Ovary (tissue), 9 donors: Measurements from ENCODE around the gene GDPD4. TPM values are rescaled to one million over a fixed set of nuclear protein-coding genes. Genes with fewer than 3 reads are reported as not detected.

ENCODE experiments used
- DNase-seq, 5 donors: peaks; one replicate each; pipeline ENCODE4 v3.0.0-alpha.2; 2019 to 2020
- H3K27ac ChIP-seq, 2 donors: fragments of 200-600 bp; one replicate each; pipeline versions ENCODE4 v1.5.1 to v1.8.0; 2019 to 2022
- H3K27me3 ChIP-seq: fragments of 200-600 bp; one replicate; pipeline ENCODE4 v1.8.0; 2022
- H3K36me3 ChIP-seq: fragments of 200-600 bp; sonication (generic); one replicate; pipeline ENCODE4 v1.5.1; 2019
- H3K4me1 ChIP-seq: one replicate; pipeline ENCODE4 v1.8.1; 2013; ENCODE audit warnings: mild to moderate bottlenecking, moderate library complexity; ENCODE audit not compliant: insufficient read depth
- H3K4me3 ChIP-seq: fragments of 200-600 bp; sonication (generic); one replicate; pipeline ENCODE4 v1.5.1; 2017
- H3K9me3 ChIP-seq, 2 donors: fragments of 200-600 bp in 1 of 2; sonication (generic) in 1 of 2; one replicate each; pipeline versions ENCODE4 v1.5.1 to v1.8.1; 2013 to 2019; ENCODE audit warnings: mild to moderate bottlenecking in 1 of 2, moderate library complexity in 1 of 2
- CTCF ChIP-seq, 3 donors: fragments of 450-650 bp in 2 of 3; fragments of 200-600 bp in 1 of 3; IDR thresholded peaks; one replicate each; pipeline versions ENCODE4 v1.5.1 to v1.8.0; 2016 to 2022; ENCODE audit warnings: antibody characterized with exemption in 3 of 3, mild to moderate bottlenecking in 1 of 3
- EP300 ChIP-seq: sonication (generic); formaldehyde crosslinking; IDR thresholded peaks from one replicate; pipeline ENCODE4 v1.6.1; 2017; ENCODE audit warnings: antibody characterized with exemption
- POLR2A ChIP-seq: fragments of 450-650 bp; IDR thresholded peaks from one replicate; pipeline ENCODE4 v1.6.1; 2017; ENCODE audit warnings: antibody characterized with exemption, mild to moderate bottlenecking, moderate library complexity
- WGBS, 3 donors: extraction: QIAGEN DNeasy Blood & Tissue Kit in 1 of 3; methylation state at CpG; one replicate each; pipeline versions ENCODE4 v1.1.5 to v1.1.7; 2013 to 2017; 5-methylcytosine and 5-hydroxymethylcytosine counted together
- intact Hi-C, 4 donors: fragments of 100-400 bp; cut with DNase I; formaldehyde crosslinking; loops; one replicate each; pipeline versions ENCODE4 v1.11.0 to v1.15.1; 2022 to 2023
- polyA plus RNA-seq, 2 donors: library from polyadenylated mRNA; stranded (reverse); fragments of 200-250 nt in 1 of 2; fragments of 350-450 nt in 1 of 2; fragmentation: Illumina TruSeq in 1 of 2; extraction: RNeasy Lipid Tissue Mini Kit (QIAGEN cat#74804) in 1 of 2; gene quantifications; one replicate each; pipeline ENCODE4 v1.2.3, GENCODE V29; 2013 to 2014
- total RNA-seq, 7 donors: library from RNA; depleted of rRNA in 2 of 7; stranded (reverse); fragments of >200 nt in 2 of 7; fragmentation: NEBNext Ultra II Directional in 3 of 7; extraction: Animal tissue kit (Norgen Biotek cat#: 25700) in 3 of 7; gene quantifications; one replicate each; pipeline versions ENCODE4 v1.1.0 to v1.2.4, GENCODE V29; 2016 to 2023
- donor health status: DM: no; HTN: no; CAD: no; lungs with moderate emphysema.
- donor health status: DM: no; HTN: no; CAD: no.
- donor health status: Bipolar disorder and iron deficiency.
- donor health status: DM: yes; HTN: yes; CAD: no.
- donor health status: DM: no; HTN: no; CAD: no.
- donor health status: DM: yes; HTN: yes; CAD: no.

GDPD4 gene
- total and polyA plus RNA-seq, 9 donors, result 0.32 TPM; not detected in 8

GRCh38 chr11:77213589-77214428 lies 87.7 kb downstream of the GDPD4 start:
- intact Hi-C loops, result no loop called here
- Histone ChIP-seq H3K4me1 (no peaks in the 10 kb centered on the region), H3K27me3 (no peaks in the 10 kb centered on the region), H3K36me3 (no peaks in the 10 kb centered on the region), H3K27ac (no peak overlapping the region), H3K4me3 (no peak overlapping the region), H3K9me3 (no peaks in the 10 kb centered on the region)
- DNase-seq, result peak in 1 of 5 donors; percentile 13
- TF ChIP-seq POLR2A (no peak), EP300 (no peak), CTCF (IDR thresholded peaks at IDR 0.05) (no peak)
- WGBS, 3 donors, result 80 to 89% (median 84%) methylated on average over 18 of the region's 18 CpGs

GRCh38 chr11:77213029-77213579 lies 88.4 kb downstream of the GDPD4 start:
- Histone ChIP-seq H3K36me3 (no peaks in the 10 kb centered on the region), H3K4me3 (no peak overlapping the region), H3K27me3 (no peaks in the 10 kb centered on the region), H3K9me3 (no peaks in the 10 kb centered on the region), H3K4me1 (no peaks in the 10 kb centered on the region), H3K27ac (no peak overlapping the region)
- no peak for DNase-seq
- intact Hi-C loops, result no loop called here
- no peak for TF ChIP-seq POLR2A
- TF ChIP-seq CTCF (IDR thresholded peaks at IDR 0.05), result no peak
- TF ChIP-seq EP300, result no peak
- 82 to 92% (median 91%) methylated on average over 13 of the region's 13 CpGs for WGBS, 3 donors

- intact Hi-C loops, result no loop called here
- Histone ChIP-seq H3K36me3 (no peaks in the 10 kb centered on the region), H3K27me3 (no peaks in the 10 kb centered on the region), H3K4me1 (no peaks in the 10 kb centered on the region), H3K4me3 (no peak overlapping the region), H3K9me3 (no peaks in the 10 kb centered on the region), H3K27ac (no peak overlapping the region)
- 94 to 96% (median 94%) methylated on average over 8 of the region's 8 CpGs for WGBS, 3 donors
- TF ChIP-seq POLR2A (no peak), EP300 (no peak), CTCF (IDR thresholded peaks at IDR 0.05) (no peak)
- peak in 1 of 5 donors; percentile 15 for DNase-seq
Measured at GRCh38 chr11:77212314-77213007, 89.0 kb downstream of the GDPD4 start.

- 84 to 87% (median 86%) methylated on average over 11 of the region's 11 CpGs for WGBS, 3 donors
- peak in 1 of 5 donors; percentile 12 for DNase-seq
- intact Hi-C loops, result no loop called here
- Histone ChIP-seq H3K4me1 (no peaks in the 10 kb centered on the region), H3K4me3 (no peak overlapping the region), H3K27ac (no peak overlapping the region), H3K27me3 (no peaks in the 10 kb centered on the region), H3K36me3 (no peaks in the 10 kb centered on the region), H3K9me3 (no peaks in the 10 kb centered on the region)
- TF ChIP-seq CTCF (IDR thresholded peaks at IDR 0.05) (no peak), EP300 (no peak), POLR2A (no peak)
Measured at GRCh38 chr11:77211594-77212251, 89.8 kb downstream of the GDPD4 start.
